ENCODE measurements around the gene PDZK1IP1.

The PDZK1IP1 gene, protein sequence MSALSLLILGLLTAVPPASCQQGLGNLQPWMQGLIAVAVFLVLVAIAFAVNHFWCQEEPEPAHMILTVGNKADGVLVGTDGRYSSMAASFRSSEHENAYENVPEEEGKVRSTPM

DNA sequence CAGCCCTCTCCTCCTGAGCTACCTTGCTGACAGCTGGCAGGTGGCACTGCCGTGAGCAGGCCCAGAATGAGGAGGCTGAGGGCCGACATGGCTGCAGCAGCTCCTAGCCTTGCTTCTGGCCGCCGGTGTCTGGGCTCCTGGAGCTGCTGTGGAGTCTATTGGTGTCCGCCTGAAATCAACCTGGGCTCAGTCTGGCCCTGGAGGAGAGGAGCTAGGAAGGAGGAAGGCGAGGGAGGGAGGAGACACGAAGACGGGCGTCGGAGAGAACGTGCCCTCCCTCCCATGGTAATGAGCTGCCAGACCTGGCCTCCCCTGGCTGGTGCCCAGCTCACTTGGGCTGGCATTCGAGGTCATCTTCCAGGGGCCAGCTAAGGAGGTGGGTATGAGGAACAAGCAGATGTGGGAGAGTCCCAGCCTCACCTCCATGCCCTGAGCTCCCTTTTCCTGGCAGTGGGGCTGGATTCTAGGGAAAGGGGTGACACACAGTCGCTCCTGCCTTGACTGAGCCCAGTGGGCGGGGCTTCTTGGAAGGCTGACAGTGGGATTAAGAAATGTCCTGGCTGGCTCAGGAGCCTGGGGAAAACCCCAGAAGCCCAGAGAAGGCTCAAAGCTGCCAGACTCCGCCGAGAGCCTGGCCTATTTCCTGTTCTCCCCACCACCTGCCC, at the start of gene PDZK1IP1:
Gene PDZK1IP1, minus strand, starts transcription at position 193 of the 665 bp plus-strand sequence. Its CDS starts 104 bp downstream, at position 89.
- no peak within 1 kb of the TSS for H3K4me3 ChIP-seq (ENCODE audit: low read depth, low read length)
- no peak for DNase-seq (ENCODE audit: low read depth)
- TF ChIP-seq, protein P1, sequence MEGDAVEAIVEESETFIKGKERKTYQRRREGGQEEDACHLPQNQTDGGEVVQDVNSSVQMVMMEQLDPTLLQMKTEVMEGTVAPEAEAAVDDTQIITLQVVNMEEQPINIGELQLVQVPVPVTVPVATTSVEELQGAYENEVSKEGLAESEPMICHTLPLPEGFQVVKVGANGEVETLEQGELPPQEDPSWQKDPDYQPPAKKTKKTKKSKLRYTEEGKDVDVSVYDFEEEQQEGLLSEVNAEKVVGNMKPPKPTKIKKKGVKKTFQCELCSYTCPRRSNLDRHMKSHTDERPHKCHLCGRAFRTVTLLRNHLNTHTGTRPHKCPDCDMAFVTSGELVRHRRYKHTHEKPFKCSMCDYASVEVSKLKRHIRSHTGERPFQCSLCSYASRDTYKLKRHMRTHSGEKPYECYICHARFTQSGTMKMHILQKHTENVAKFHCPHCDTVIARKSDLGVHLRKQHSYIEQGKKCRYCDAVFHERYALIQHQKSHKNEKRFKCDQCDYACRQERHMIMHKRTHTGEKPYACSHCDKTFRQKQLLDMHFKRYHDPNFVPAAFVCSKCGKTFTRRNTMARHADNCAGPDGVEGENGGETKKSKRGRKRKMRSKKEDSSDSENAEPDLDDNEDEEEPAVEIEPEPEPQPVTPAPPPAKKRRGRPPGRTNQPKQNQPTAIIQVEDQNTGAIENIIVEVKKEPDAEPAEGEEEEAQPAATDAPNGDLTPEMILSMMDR (IDR thresholded peaks at IDR 0.05; ENCODE audit: insufficient read depth, low read depth, low read length, missing control alignments): no peak

DNA sequence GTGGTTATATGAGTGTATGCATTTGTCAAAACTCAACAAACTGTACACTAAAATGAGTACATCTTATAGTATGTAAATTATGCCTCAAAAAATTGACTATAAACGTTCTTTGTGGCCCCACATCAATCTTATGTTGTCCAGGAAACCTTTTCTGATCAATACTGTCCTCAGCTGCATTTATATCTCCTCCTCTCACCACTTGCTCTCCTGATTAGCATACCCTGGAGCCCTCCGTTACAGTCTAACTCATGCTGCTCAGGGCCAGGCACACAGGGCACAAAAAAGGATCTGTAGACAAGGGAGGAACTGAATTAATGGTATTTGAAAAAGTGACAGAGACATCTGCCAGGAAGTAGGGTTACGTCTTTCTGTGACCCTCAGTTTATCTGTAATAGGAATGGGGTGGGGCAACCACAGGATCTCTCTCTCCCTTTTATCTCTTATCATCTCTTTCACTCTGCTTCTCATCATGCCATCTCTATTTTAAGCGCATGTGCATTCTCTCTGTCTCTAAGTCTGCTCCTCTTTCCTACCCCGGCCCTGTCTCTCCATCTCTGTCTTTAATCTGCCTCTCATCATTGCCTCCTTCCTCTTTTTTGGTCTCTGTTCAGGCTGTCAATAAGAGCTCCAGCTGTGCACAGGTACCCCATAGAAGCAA, 49.2 kb upstream of the PDZK1IP1 start:
- no peak for DNase-seq (ENCODE audit: low read depth)
- H3K4me3 ChIP-seq (ENCODE audit: low read depth, low read length): no peak overlapping the region
- TF ChIP-seq, protein P1 (IDR thresholded peaks at IDR 0.05; ENCODE audit: insufficient read depth, low read depth, low read length, missing control alignments): no peak

DNA sequence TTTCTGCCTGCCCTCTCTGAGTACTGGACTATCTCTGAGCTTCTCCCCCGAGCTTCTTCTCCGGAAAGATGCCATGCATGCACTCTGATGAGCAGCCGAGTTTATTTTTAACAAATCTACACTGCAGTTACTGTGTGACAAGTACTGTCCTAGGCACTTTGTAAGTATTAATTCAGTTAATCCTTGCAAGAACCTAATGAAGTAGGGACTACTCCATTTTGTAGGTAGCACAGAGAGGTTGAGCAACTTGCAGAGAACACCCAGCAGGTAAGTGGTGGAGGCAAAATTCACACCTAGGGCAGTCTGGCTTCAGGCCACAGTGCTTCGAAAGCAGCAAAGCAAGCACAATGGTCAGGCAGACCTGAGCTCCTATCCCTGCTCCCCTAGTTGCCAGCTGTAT, 46.0 kb upstream of the PDZK1IP1 start:
- DNase-seq (ENCODE audit: low read depth): no peak
- no peak overlapping the region for H3K4me3 ChIP-seq (ENCODE audit: low read depth, low read length)
- TF ChIP-seq, protein P1 (IDR thresholded peaks at IDR 0.05; ENCODE audit: insufficient read depth, low read depth, low read length, missing control alignments): no peak

DNA sequence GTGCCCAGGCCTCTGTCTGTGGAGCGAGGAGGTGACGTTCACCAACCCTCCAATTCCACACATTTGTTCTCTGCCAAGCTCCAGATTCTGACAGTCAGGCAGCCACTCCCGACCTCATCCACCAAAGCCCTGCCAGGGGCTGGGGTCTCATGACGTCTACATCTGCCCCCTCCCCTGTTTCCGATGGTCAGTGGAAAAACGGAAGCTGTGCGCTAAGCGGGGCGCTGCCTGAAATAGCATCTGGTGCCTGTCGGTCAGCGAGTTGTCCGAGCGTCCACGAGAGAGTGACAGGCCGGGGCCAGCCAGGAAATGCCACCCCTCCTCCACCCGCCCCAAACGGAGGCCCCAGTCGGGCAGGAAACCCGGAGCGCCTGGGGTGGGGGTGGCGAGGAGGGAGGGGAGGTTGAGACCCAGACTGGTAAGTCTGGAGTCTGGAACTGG, 45.4 kb upstream of the PDZK1IP1 start:
- no peak overlapping the region for H3K4me3 ChIP-seq (ENCODE audit: low read depth, low read length)
- TF ChIP-seq, protein P1 (IDR thresholded peaks at IDR 0.05; ENCODE audit: insufficient read depth, low read depth, low read length, missing control alignments): no peak
- peak; percentile 5 for DNase-seq (ENCODE audit: low read depth)

DNA sequence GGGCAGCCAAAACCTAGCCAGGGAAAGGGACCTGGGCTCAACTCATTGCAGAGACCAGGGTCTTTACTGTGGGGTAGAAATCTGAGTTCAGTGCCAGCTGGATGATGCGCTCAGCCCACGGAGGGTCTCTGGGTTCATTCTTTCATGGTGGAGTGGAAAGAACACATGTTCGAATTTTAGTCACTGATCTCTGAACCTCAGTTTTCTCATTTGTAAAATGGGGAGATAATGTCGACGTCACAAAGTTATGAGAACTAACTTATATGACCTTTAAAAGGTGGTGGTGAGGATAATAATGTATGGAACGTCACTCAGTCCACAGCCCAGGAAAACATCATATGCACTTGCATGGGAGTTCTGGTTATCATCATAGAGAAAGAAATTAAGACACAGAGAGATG, 43.4 kb upstream of the PDZK1IP1 start:
- no peak for DNase-seq (ENCODE audit: low read depth)
- TF ChIP-seq, protein P1 (IDR thresholded peaks at IDR 0.05; ENCODE audit: insufficient read depth, low read depth, low read length, missing control alignments): no peak
- H3K4me3 ChIP-seq (ENCODE audit: low read depth, low read length): no peak overlapping the region

DNA sequence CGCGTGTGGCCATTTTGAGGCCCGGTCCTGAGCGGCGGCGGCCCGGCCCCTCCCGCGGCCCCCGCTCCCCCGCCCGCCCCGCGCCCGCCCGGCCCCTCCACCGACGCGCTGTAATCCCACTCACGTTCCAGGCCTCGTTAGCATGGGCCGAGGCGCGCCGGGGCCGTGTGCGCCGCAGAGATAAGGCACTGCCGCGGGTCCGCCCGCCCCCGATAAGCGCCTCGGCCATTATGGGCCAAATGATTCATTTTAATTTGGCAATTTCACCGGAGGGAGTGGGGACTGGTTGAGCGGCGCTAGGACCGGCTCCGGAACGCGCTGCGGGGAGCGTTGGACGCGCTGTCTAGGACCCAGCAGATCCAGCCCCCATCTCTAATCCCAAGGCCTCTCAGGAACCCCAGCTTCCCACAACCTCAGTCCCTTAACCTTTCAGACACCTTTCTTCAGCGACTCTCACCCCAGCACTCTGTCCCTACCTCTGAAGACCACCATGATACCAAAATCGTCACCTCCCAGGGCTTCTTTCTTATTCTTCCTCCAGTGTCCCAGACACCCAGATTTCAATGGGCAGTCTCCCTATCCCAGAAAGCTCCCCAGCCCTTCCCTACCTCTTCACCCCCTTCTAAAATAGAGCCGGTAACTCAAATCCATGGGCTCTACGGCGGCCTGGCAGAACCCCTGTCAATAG, 42.5 kb upstream of the PDZK1IP1 start, which contains the start of gene TAL1:
Gene TAL1, minus strand, starts transcription at position 39 of the 688 bp plus-strand sequence. CDS start 6,337 bp downstream, outside the sequence.
- TF ChIP-seq, protein P1 (IDR thresholded peaks at IDR 0.05; ENCODE audit: insufficient read depth, low read depth, low read length, missing control alignments): no peak
- H3K4me3 ChIP-seq (ENCODE audit: low read depth, low read length): no peak within 1 kb of the TSS
- DNase-seq (ENCODE audit: low read depth): no peak

Data from GM12865 (cell line).